Neural progenitor cell (in vitro differentiated cells): ENCODE measurements around the gene NCOA3. TPM values are rescaled to one million over a fixed set of nuclear protein-coding genes. Genes with fewer than 3 reads are reported as not detected.

Experiments
- DNase-seq: peaks from one replicate; pipeline ENCODE4 v3.0.0-alpha.2; 2016; ENCODE audit warnings: low spot score
- H2AFZ ChIP-seq: fragments of 200-600 bp; sonication (generic); replicated peaks from 2 replicates; pipeline ENCODE4 v1.6.1; 2016; ENCODE audit warnings: antibody characterized with exemption
- H3F3A ChIP-seq: fragments of 200-600 bp; sonication (generic); 2 replicates; pipeline ENCODE4 v1.6.1; 2016; ENCODE audit warnings: antibody characterized with exemption, low read depth
- H3K27ac ChIP-seq: fragments of 200-600 bp; sonication (generic); 2 replicates; pipeline ENCODE4 v1.5.1; 2016; ENCODE audit warnings: mild to moderate bottlenecking
- H3K27me3 ChIP-seq: fragments of 200-600 bp; sonication (generic); 2 replicates; pipeline ENCODE4 v1.6.1; 2016; ENCODE audit warnings: mild to moderate bottlenecking, moderate library complexity
- H3K36me3 ChIP-seq: fragments of 200-600 bp; sonication (generic); 2 replicates; pipeline ENCODE4 v1.5.1; 2016
- H3K4me1 ChIP-seq: fragments of 200-600 bp; sonication (generic); 2 replicates; pipeline ENCODE4 v1.6.1; 2016; ENCODE audit warnings: mixed run types
- H3K4me2 ChIP-seq: fragments of 200-600 bp; sonication (generic); 2 replicates; pipeline ENCODE4 v1.6.1; 2016
- H3K4me3 ChIP-seq: fragments of 200-600 bp; sonication (generic); 2 replicates; pipeline ENCODE4 v1.5.1; 2016
- H3K79me2 ChIP-seq: fragments of 200-600 bp; sonication (generic); 2 replicates; pipeline ENCODE4 v1.6.1; 2016; ENCODE audit warnings: low read depth
- H3K9ac ChIP-seq: fragments of 200-600 bp; sonication (generic); 2 replicates; pipeline ENCODE4 v1.6.1; 2016
- H3K9me3 ChIP-seq: fragments of 200-600 bp; sonication (generic); 2 replicates; pipeline ENCODE4 v1.5.1; 2016; ENCODE audit warnings: low read depth
- H4K20me1 ChIP-seq: fragments of 200-600 bp; sonication (generic); 2 replicates; pipeline ENCODE4 v1.6.1; 2016; ENCODE audit warnings: low read depth
- H3K27ac Mint-ChIP-seq: 3 replicates; pipeline ENCODE4 v1.8.0; 2021; ENCODE audit warnings: mixed read lengths
- H3K27me3 Mint-ChIP-seq: 2 replicates; pipeline ENCODE4 v1.8.0; 2022; ENCODE audit warnings: low read depth, mild to moderate bottlenecking, inconsistent platforms, moderate library complexity, mixed read lengths; ENCODE audit not compliant: insufficient read depth
- H3K36me3 Mint-ChIP-seq: 3 replicates; pipeline ENCODE4 v1.8.0; 2021; ENCODE audit warnings: mixed read lengths
- H3K4me1 Mint-ChIP-seq: 3 replicates; pipeline ENCODE4 v1.8.0; 2021; ENCODE audit warnings: mixed read lengths
- H3K4me3 Mint-ChIP-seq: 3 replicates; pipeline ENCODE4 v1.8.0; 2021; ENCODE audit warnings: mild to moderate bottlenecking, moderate library complexity, mixed read lengths
- H3K9me3 Mint-ChIP-seq: 3 replicates; pipeline ENCODE4 v1.8.0; 2020; ENCODE audit warnings: mixed read lengths
- CTCF ChIP-seq: fragments of 200-600 bp; sonication (generic); IDR thresholded peaks from 2 replicates; pipeline ENCODE4 v1.5.1; 2017; ENCODE audit warnings: antibody characterized with exemption, mild to moderate bottlenecking
- EZH2 ChIP-seq: fragments of 200-600 bp; sonication (generic); IDR thresholded peaks from 2 replicates; pipeline ENCODE4 v1.6.1; 2017; ENCODE audit warnings: antibody characterized with exemption, mild to moderate bottlenecking, moderate library complexity
- EZH2phosphoT487 ChIP-seq: fragments of 200-600 bp; sonication (generic); IDR thresholded peaks from 2 replicates; pipeline ENCODE4 v1.6.1; 2017; ENCODE audit warnings: antibody characterized with exemption
- total RNA-seq: library from RNA; depleted of rRNA; stranded (reverse); fragments of >200 nt; gene quantifications from 2 replicates; pipeline ENCODE4 v1.2.3, GENCODE V29; 2015; ENCODE audit warnings: low replicate concordance

NCOA3 gene
- total RNA-seq, 1 donor from 2014 or later, result 64.5 TPM

GRCh38 chr20:47609001-47609400 lies 107.3 kb downstream of the NCOA3 start:
- Mint-ChIP-seq H3K27me3 (no peaks in the 10 kb centered on the region), H3K36me3 (peaks cover 5% of the 10 kb centered on the region), H3K4me1 (peaks cover 6% of the 10 kb centered on the region), H3K9me3 (peaks cover 4% of the 10 kb centered on the region), H3K27ac (no peak overlapping the region), H3K4me3 (no peak overlapping the region)
- DNase-seq, result no peak
- Histone ChIP-seq H3F3A (no peaks in the 10 kb centered on the region), H3K4me3 (no peak overlapping the region), H3K27me3 (no peaks in the 10 kb centered on the region), H3K27ac (no peak overlapping the region), H4K20me1 (peaks cover 11% of the 10 kb centered on the region), H3K9me3 (no peaks in the 10 kb centered on the region), H3K79me2 (peaks cover 88% of the 10 kb centered on the region), H3K36me3 (no peaks in the 10 kb centered on the region), H3K4me2 (no peak overlapping the region), H3K4me1 (no peaks in the 10 kb centered on the region), H2AFZ (no peak overlapping the region), H3K9ac (no peak overlapping the region)
- TF ChIP-seq CTCF, result no peak
- TF ChIP-seq EZH2, result no peak
- no peak for TF ChIP-seq EZH2phosphoT487

GRCh38 chr20:47610247-47610944 lies 108.7 kb downstream of the NCOA3 start:
- Mint-ChIP-seq H3K4me3 (no peak overlapping the region), H3K4me1 (peaks cover 6% of the 10 kb centered on the region), H3K27me3 (no peaks in the 10 kb centered on the region), H3K36me3 (peaks cover 3% of the 10 kb centered on the region), H3K9me3 (peaks cover 2% of the 10 kb centered on the region), H3K27ac (no peak overlapping the region)
- Histone ChIP-seq H3K27ac (no peak overlapping the region), H3K4me2 (no peak overlapping the region), H3K79me2 (peaks cover 88% of the 10 kb centered on the region), H3K4me1 (no peaks in the 10 kb centered on the region), H2AFZ (no peak overlapping the region), H3K4me3 (no peak overlapping the region), H3K9me3 (no peaks in the 10 kb centered on the region), H3K27me3 (no peaks in the 10 kb centered on the region), H3F3A (no peaks in the 10 kb centered on the region), H4K20me1 (peaks cover 10% of the 10 kb centered on the region), H3K36me3 (no peaks in the 10 kb centered on the region), H3K9ac (no peak overlapping the region)
- TF ChIP-seq CTCF (no peak), EZH2 (no peak), EZH2phosphoT487 (no peak)
- no peak for DNase-seq

GRCh38 chr20:47610945-47611250 lies 109.2 kb downstream of the NCOA3 start:
- no peak overlapping the region for H3K9ac ChIP-seq
- no peaks in the 10 kb centered on the region for H3K9me3 ChIP-seq
- peaks cover 5% of the 10 kb centered on the region for H4K20me1 ChIP-seq
- no peak overlapping the region for H3K27ac Mint-ChIP-seq
- no peaks in the 10 kb centered on the region for H3K27me3 Mint-ChIP-seq
- H3K79me2 ChIP-seq, result peaks cover 87% of the 10 kb centered on the region
- H3K4me1 Mint-ChIP-seq, result peaks cover 6% of the 10 kb centered on the region
- H3K4me3 Mint-ChIP-seq, result no peak overlapping the region
- DNase-seq, result no peak
- TF ChIP-seq EZH2phosphoT487 (no peak), CTCF (no peak)
- H3K27me3 ChIP-seq, result no peaks in the 10 kb centered on the region
- no peak overlapping the region for H3K4me3 ChIP-seq
- H3K4me2 ChIP-seq, result no peak overlapping the region
- no peaks in the 10 kb centered on the region for H3K9me3 Mint-ChIP-seq
- H3F3A ChIP-seq, result no peaks in the 10 kb centered on the region
- no peaks in the 10 kb centered on the region for H3K4me1 ChIP-seq
- H3K36me3 Mint-ChIP-seq, result no peaks in the 10 kb centered on the region
- no peaks in the 10 kb centered on the region for H3K36me3 ChIP-seq
- no peak overlapping the region for H2AFZ ChIP-seq
- no peak overlapping the region for H3K27ac ChIP-seq
